ENCODE results near the gene CERK.

The CERK gene

DNA sequence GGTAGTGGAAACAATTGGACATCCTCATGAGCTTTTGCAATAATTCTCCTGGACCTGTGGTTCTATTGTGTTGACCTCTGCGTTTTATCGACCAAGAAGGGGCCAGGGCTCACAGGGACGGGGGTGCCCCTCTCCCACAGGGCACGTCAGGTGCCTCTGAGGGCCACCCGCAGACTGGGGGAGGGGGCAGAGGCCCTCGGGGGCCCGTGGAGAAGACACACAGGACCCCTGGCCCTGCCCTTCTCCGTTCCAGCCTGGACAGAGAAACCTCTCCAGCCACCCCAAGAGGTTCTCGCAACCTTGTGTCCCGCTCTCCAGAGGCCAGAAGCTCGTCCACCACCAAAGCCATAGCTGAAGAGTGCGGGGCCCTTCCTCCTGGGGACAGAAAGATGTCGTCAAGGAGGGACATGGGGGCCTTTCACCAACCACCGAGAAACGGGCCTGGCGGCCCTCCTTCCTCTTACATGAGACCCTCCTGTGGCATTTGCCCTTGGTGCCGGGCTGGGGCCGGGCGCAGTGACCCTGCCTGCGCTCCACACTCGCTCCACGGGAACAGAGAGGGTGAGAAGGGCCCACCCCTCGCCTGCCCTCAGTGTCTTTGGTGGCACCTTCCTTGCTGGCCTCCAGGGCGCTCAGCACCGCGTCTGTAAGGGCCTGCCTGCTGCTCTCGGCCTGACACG is 60.6 kb downstream of the CERK start:
- Mint-ChIP-seq H3K4me3 (no peak overlapping the region), H3K27ac (peak overlapping the region; percentile 79), H3K9me3 (no peaks in the 10 kb centered on the region), H3K36me3 (peaks cover 45% of the 10 kb centered on the region), H3K4me1 (peaks cover 36% of the 10 kb centered on the region)
- no peak for ATAC-seq
- DNase-seq (ENCODE audit: low spot score in 2 of 2), result no peak

DNA sequence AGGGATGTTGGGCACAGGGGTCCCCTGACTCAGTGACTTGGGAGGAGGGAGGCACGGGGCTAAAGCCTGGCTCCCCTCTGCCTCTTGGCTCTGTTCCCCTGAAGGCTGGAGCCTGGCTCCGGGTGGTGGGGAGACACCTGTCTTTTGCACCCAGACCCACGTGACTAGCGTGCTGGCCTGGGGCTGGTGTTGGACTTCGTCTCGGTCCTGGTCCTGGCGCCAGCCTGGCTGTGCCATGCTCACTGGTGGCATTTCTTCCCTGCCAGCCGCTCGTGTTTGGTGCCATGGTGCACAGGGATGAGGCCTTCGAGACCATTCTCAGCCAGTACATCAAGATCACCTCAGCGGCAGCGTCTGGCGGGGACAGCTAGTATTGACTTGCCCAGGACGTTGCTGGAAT is 61.2 kb downstream of the CERK start:
- ATAC-seq, result no peak
- Mint-ChIP-seq H3K4me1 (peaks cover 36% of the 10 kb centered on the region), H3K9me3 (no peaks in the 10 kb centered on the region), H3K4me3 (no peak overlapping the region), H3K36me3 (peaks cover 49% of the 10 kb centered on the region), H3K27ac (peak overlapping the region; percentile 79)
- no peak for DNase-seq (ENCODE audit: low spot score in 2 of 2)

DNA sequence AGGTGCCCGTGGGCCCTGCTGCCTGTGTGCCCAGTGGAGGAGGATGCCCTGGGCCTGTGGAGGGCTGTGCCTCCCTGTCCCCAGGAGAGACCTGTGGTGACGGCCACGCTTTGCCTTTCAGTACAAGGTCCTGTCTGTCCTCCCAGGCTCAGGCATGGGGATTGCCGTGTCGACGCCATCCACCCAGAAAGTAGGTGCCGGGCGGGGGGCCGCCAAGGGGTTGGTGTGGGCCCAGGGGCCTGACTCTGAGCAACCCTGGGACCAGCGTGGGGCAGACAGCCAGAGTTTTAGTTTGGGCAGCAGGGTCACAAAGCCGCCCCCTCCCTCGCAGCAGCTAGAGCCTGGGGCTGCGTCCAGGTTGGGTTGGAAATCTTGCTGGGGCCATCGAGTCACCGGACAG is 61.6 kb downstream of the CERK start:
- Mint-ChIP-seq H3K36me3 (peaks cover 45% of the 10 kb centered on the region), H3K4me1 (peaks cover 36% of the 10 kb centered on the region), H3K4me3 (peak overlapping the region; percentile 82), H3K9me3 (no peaks in the 10 kb centered on the region), H3K27ac (peak overlapping the region; percentile 79)
- ATAC-seq (no peak), DNase-seq (ENCODE audit: low spot score in 2 of 2) (no peak)

GRCh38 chr22:46675938-46676337 is 62.1 kb downstream of the CERK start:
- peak overlapping the region; percentile 82 for H3K4me3 Mint-ChIP-seq
- ATAC-seq, result no peak
- peaks cover 41% of the 10 kb centered on the region for H3K36me3 Mint-ChIP-seq
- peaks cover 36% of the 10 kb centered on the region for H3K4me1 Mint-ChIP-seq
- no peaks in the 10 kb centered on the region for H3K9me3 Mint-ChIP-seq
- H3K27ac Mint-ChIP-seq, result peak overlapping the region; percentile 95
- no peak for DNase-seq (ENCODE audit: low spot score in 2 of 2)

- Mint-ChIP-seq H3K4me3 (peak overlapping the region; percentile 82), H3K27ac (peak overlapping the region; percentile 95), H3K4me1 (peaks cover 36% of the 10 kb centered on the region), H3K36me3 (peaks cover 40% of the 10 kb centered on the region), H3K9me3 (no peaks in the 10 kb centered on the region)
- DNase-seq (ENCODE audit: low spot score in 2 of 2) (no peak), ATAC-seq (no peak)
Observed at GRCh38 chr22:46675479-46675878, 62.6 kb downstream of the CERK start.

DNA sequence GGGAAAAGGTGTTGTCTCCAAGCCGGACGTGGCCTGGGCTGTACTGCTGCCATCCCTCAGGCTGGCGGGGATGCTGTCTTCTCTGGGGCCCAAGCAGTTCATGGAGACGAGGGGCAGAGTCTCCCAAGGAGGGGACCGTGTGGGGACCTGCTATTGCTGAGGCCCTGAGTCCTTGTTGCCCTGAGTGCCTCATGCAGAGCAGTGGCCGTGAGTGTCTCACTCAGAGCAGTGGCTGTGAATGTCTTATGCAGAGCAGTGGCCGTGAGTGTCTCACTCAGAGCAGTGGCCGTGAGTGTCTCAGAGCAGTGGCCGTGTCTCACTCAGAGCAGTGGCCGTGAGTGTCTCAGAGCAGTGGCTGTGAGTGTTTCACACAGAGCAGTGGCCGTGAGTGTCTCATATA is 63.1 kb downstream of the CERK start:
- ATAC-seq (peak; percentile 69), DNase-seq (ENCODE audit: low spot score in 2 of 2) (no peak)
- peak overlapping the region; percentile 82 for H3K4me3 Mint-ChIP-seq
- H3K4me1 Mint-ChIP-seq, result peaks cover 37% of the 10 kb centered on the region
- peak overlapping the region; percentile 95 for H3K27ac Mint-ChIP-seq
- H3K36me3 Mint-ChIP-seq, result peaks cover 37% of the 10 kb centered on the region
- no peaks in the 10 kb centered on the region for H3K9me3 Mint-ChIP-seq

- peak overlapping the region; percentile 82 for H3K4me3 Mint-ChIP-seq
- H3K36me3 Mint-ChIP-seq, result peaks cover 42% of the 10 kb centered on the region
- no peaks in the 10 kb centered on the region for H3K9me3 Mint-ChIP-seq
- peak overlapping the region; percentile 95 for H3K27ac Mint-ChIP-seq
- H3K4me1 Mint-ChIP-seq, result peaks cover 41% of the 10 kb centered on the region
- ATAC-seq, result peak; percentile 84
- peak; percentile 69 to 90 for DNase-seq (ENCODE audit: low spot score in 2 of 2)
Observed at GRCh38 chr22:46674367-46674781, 63.7 kb downstream of the CERK start.

GRCh38 chr22:46673662-46674236 is 64.3 kb downstream of the CERK start:
- Mint-ChIP-seq H3K4me1 (peaks cover 41% of the 10 kb centered on the region), H3K4me3 (peak overlapping the region; percentile 82), H3K9me3 (no peaks in the 10 kb centered on the region), H3K27ac (peak overlapping the region; percentile 95), H3K36me3 (peaks cover 43% of the 10 kb centered on the region)
- ATAC-seq, result peak; percentile 44
- DNase-seq (ENCODE audit: low spot score in 2 of 2), result no peak

- Mint-ChIP-seq H3K9me3 (no peaks in the 10 kb centered on the region), H3K36me3 (peaks cover 43% of the 10 kb centered on the region), H3K4me3 (peak overlapping the region; percentile 82), H3K4me1 (peaks cover 41% of the 10 kb centered on the region), H3K27ac (peak overlapping the region; percentile 95)
- ATAC-seq (no peak), DNase-seq (ENCODE audit: low spot score in 2 of 2) (no peak)
Observed at GRCh38 chr22:46673205-46673604, 64.8 kb downstream of the CERK start.

- Mint-ChIP-seq H3K9me3 (no peaks in the 10 kb centered on the region), H3K4me1 (peaks cover 37% of the 10 kb centered on the region), H3K36me3 (peaks cover 41% of the 10 kb centered on the region), H3K4me3 (peak overlapping the region; percentile 82), H3K27ac (peak overlapping the region; percentile 95)
- no peak for DNase-seq (ENCODE audit: low spot score in 2 of 2)
- no peak for ATAC-seq
Observed at GRCh38 chr22:46672731-46673130, 65.3 kb downstream of the CERK start.

- no peak overlapping the region for H3K4me3 Mint-ChIP-seq
- no peaks in the 10 kb centered on the region for H3K9me3 Mint-ChIP-seq
- H3K27ac Mint-ChIP-seq, result no peak overlapping the region
- ATAC-seq (no peak), DNase-seq (ENCODE audit: low spot score in 2 of 2) (no peak)
- H3K36me3 Mint-ChIP-seq, result peaks cover 33% of the 10 kb centered on the region
- peaks cover 31% of the 10 kb centered on the region for H3K4me1 Mint-ChIP-seq
Observed at GRCh38 chr22:46671824-46672432, 66.1 kb downstream of the CERK start.

DNA sequence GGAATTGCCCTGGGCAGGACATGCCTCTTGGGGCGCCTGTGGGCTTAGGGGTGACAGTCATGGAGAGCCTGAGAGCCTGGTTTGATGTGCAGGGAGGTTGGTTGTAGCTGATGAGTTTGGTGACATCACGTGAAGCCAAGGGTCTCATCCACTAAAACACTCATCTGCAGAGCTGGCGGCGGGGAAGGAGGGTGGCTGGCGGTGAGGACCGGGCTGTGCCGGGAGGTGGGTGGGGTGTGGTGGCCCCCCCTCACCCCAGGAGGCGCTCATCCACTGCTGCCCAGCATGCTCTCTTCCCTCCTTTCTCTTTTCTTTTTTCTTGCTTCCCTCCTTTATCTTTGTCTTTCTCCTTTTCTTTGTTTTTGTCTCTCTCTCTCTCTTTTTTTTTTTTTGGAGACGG is 68.9 kb downstream of the CERK start:
- H3K4me1 Mint-ChIP-seq, result peaks cover 20% of the 10 kb centered on the region
- H3K27ac Mint-ChIP-seq, result peak overlapping the region; percentile 65
- H3K36me3 Mint-ChIP-seq, result peaks cover 32% of the 10 kb centered on the region
- ATAC-seq (no peak), DNase-seq (ENCODE audit: low spot score in 2 of 2) (no peak)
- no peaks in the 10 kb centered on the region for H3K9me3 Mint-ChIP-seq
- no peak overlapping the region for H3K4me3 Mint-ChIP-seq

DNA sequence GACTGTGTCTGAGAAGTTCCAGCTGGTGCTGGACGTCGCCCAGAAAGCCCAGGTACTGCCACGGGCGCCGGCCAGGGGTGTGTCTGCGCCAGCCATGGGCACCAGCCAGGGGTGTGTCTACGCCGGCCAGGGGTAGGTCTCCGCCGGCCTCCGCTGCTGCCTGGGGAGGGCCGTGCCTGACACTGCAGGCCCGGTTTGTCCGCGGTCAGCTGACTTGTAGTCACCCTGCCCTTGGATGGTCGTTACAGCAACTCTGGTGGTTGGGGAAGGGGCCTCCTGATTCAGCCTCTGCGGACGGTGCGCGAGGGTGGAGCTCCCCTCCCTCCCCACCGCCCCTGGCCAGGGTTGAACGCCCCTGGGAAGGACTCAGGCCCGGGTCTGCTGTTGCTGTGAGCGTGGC is 69.9 kb downstream of the CERK start:
- DNase-seq (ENCODE audit: low spot score in 2 of 2), result no peak
- Mint-ChIP-seq H3K4me1 (peaks cover 9% of the 10 kb centered on the region), H3K36me3 (peaks cover 26% of the 10 kb centered on the region), H3K4me3 (no peak overlapping the region), H3K27ac (no peak overlapping the region), H3K9me3 (no peaks in the 10 kb centered on the region)
- no peak for ATAC-seq

- Mint-ChIP-seq H3K36me3 (peaks cover 22% of the 10 kb centered on the region), H3K27ac (no peak overlapping the region), H3K9me3 (no peaks in the 10 kb centered on the region), H3K4me3 (no peak overlapping the region), H3K4me1 (peaks cover 5% of the 10 kb centered on the region)
- ATAC-seq (no peak), DNase-seq (ENCODE audit: low spot score in 2 of 2) (no peak)
Observed at GRCh38 chr22:46667245-46667623, 70.8 kb downstream of the CERK start.

DNA sequence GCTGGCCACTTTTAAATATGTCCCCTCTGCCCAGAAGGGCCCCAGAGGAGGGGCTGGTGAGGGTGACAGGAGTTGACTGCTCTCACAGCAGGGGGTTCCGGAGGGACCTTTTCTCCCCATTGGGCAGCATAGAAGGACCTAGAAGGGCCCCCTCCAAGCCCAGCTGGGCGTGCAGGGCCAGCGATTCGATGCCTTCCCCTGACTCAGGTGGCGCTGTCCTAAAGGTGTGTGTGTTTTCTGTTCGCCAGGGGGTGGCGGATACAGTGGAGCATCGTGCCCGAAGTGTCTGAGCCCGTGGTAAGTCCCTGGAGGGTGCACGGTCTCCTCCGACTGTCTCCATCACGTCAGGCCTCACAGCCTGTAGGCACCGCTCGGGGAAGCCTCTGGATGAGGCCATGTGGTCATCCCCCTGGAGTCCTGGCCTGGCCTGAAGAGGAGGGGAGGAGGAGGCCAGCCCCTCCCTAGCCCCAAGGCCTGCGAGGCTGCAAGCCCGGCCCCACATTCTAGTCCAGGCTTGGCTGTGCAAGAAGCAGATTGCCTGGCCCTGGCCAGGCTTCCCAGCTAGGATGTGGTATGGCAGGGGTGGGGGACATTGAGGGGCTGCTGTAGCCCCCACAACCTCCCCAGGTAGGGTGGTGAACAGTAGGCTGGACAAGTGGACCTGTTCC is 71.3 kb downstream of the CERK start:
- ATAC-seq (no peak), DNase-seq (ENCODE audit: low spot score in 2 of 2) (no peak)
- Mint-ChIP-seq H3K4me1 (peaks cover 9% of the 10 kb centered on the region), H3K4me3 (no peak overlapping the region), H3K27ac (no peak overlapping the region), H3K9me3 (no peaks in the 10 kb centered on the region), H3K36me3 (peaks cover 19% of the 10 kb centered on the region)
